D721Med (cell line): ENCODE results near the gene TBXAS1.

Experiments used
- DNase-seq: peaks from one replicate; pipeline ENCODE4 v3.0.0; 2011; ENCODE audit warnings: low spot score; ENCODE audit not compliant: insufficient read length
- FAIRE-seq: peaks from 2 replicates; lab custom pipeline; 2011; peaks lifted over from hg19 to GRCh38; lab: Jason Lieb, UNC
- CTCF ChIP-seq: IDR thresholded peaks from 2 replicates; pipeline ENCODE4 v1.5.1; 2012; ENCODE audit warnings: mild to moderate bottlenecking, control low read depth; ENCODE audit not compliant: insufficient read depth; ENCODE audit errors: missing control alignments

The TBXAS1 gene

GRCh38 chr7:140015471-140015970 lies 186.5 kb downstream of the TBXAS1 start:
- TF ChIP-seq CTCF: no peak
- DNase-seq (no peak), FAIRE-seq (no peak)

- DNase-seq (no peak), FAIRE-seq (no peak)
- TF ChIP-seq CTCF: no peak
Measured at GRCh38 chr7:140016540-140016939, 187.5 kb downstream of the TBXAS1 start.

- DNase-seq (no peak), FAIRE-seq (no peak)
- no peak for TF ChIP-seq CTCF
Measured at GRCh38 chr7:140017034-140017433, 188.0 kb downstream of the TBXAS1 start.

GRCh38 chr7:140017543-140017942 lies 188.5 kb downstream of the TBXAS1 start:
- TF ChIP-seq CTCF: no peak
- FAIRE-seq (no peak), DNase-seq (no peak)

- DNase-seq: no peak
- TF ChIP-seq CTCF: no peak
- FAIRE-seq: no peak
Measured at GRCh38 chr7:140018125-140019043, 189.3 kb downstream of the TBXAS1 start.

GRCh38 chr7:140019172-140019571 lies 190.1 kb downstream of the TBXAS1 start:
- DNase-seq: no peak
- TF ChIP-seq CTCF: no peak
- FAIRE-seq: no peak

- DNase-seq: no peak
- no peak for TF ChIP-seq CTCF
- FAIRE-seq: no peak
Measured at GRCh38 chr7:140019606-140020005, 190.5 kb downstream of the TBXAS1 start.
